Spleen (tissue), 11 donors: Measurements from ENCODE around the gene CIZ1. TPM values are rescaled to one million over a fixed set of nuclear protein-coding genes. Genes with fewer than 3 reads are reported as not detected.

Source experiments
- DNase-seq: peaks from one replicate; pipeline ENCODE4 v3.0.0-alpha.2; 2020
- H3K27ac ChIP-seq, 8 donors: fragments of 200-600 bp; sonication (generic) in 7 of 8; 1 replicate in 4 of 8; 2 replicates in 4 of 8; pipeline versions ENCODE4 v1.5.0 to v1.8.0; 2016 to 2021; ENCODE audit warnings: inconsistent platforms in 4 of 8, mild to moderate bottlenecking in 4 of 8, moderate library complexity in 1 of 8
- H3K27me3 ChIP-seq, 7 donors: fragments of 200-600 bp; sonication (generic) in 6 of 7; replicated peaks in 1 of 7; 1 replicate in 4 of 7; 2 replicates in 3 of 7; pipeline versions ENCODE4 v1.5.0 to v1.8.0; 2016 to 2021; ENCODE audit warnings: inconsistent platforms in 3 of 7, mild to moderate bottlenecking in 1 of 7
- H3K36me3 ChIP-seq, 6 donors: fragments of 200-600 bp; sonication (generic) in 5 of 6; 1 replicate in 4 of 6; 2 replicates in 2 of 6; pipeline versions ENCODE4 v1.5.0 to v1.8.0; 2016 to 2021; ENCODE audit warnings: inconsistent platforms in 2 of 6
- H3K4me1 ChIP-seq, 6 donors: fragments of 200-600 bp; sonication (generic) in 5 of 6; 1 replicate in 3 of 6; 2 replicates in 3 of 6; pipeline versions ENCODE4 v1.5.0 to v1.8.0; 2016 to 2021; ENCODE audit warnings: inconsistent platforms in 3 of 6
- H3K4me3 ChIP-seq, 8 donors: fragments of 200-600 bp; sonication (generic) in 7 of 8; 1 replicate in 4 of 8; 2 replicates in 4 of 8; pipeline versions ENCODE4 v1.5.0 to v1.8.0; 2016 to 2021; ENCODE audit warnings: inconsistent platforms in 4 of 8, mild to moderate bottlenecking in 4 of 8, moderate library complexity in 2 of 8
- H3K9me3 ChIP-seq, 8 donors: fragments of 200-600 bp; sonication (generic) in 7 of 8; 1 replicate in 4 of 8; 2 replicates in 4 of 8; pipeline versions ENCODE4 v1.5.0 to v1.8.0; 2016 to 2021; ENCODE audit warnings: inconsistent platforms in 4 of 8
- POLR2A ChIP-seq, 3 donors: fragments of 450-650 bp; IDR thresholded peaks; one replicate each; pipeline ENCODE4 v1.5.1; 2017; ENCODE audit warnings: antibody characterized with exemption in 3 of 3, mild to moderate bottlenecking in 1 of 3
- POLR2AphosphoS5 ChIP-seq, 3 donors: sonication (generic); formaldehyde crosslinking; IDR thresholded peaks; one replicate each; pipeline ENCODE4 v1.5.1; 2017; ENCODE audit warnings: antibody characterized with exemption in 3 of 3
- WGBS, 5 donors: extraction: QIAGEN DNeasy Blood & Tissue Kit in 3 of 5; methylation state at CpG; one replicate each; pipeline versions ENCODE4 v1.1.5 to v1.1.7; 2013 to 2018; 5-methylcytosine and 5-hydroxymethylcytosine counted together
- intact Hi-C: fragments of 100-400 bp; cut with DNase I; formaldehyde crosslinking; loops from one replicate; pipeline ENCODE4 v1.15.0; 2023; ENCODE audit warnings: low total_unique reads
- polyA plus RNA-seq, 3 donors: library from polyadenylated mRNA; stranded (reverse); fragments of 200-250 nt; gene quantifications; one replicate each; pipeline ENCODE4 v1.2.1, GENCODE V29; 2013
- total RNA-seq, 7 donors: library from RNA; depleted of rRNA in 3 of 7; stranded (reverse); fragments of >200 nt in 3 of 7; fragmentation: NEBNext Ultra II Directional in 4 of 7; extraction: Animal tissue kit (Norgen Biotek cat#: 25700) in 4 of 7; gene quantifications; one replicate each; pipeline versions ENCODE4 v1.1.0 to v1.2.1, GENCODE V29; 2016 to 2021
- TF ChIP-seq, protein P1 (sequence below), 11 experiments: fragments of 200-600 bp in 7 of 11; fragments of 450-650 bp in 4 of 11; sonication (generic) in 4 of 11; IDR thresholded peaks in 8 of 11; conservative IDR thresholded peaks in 3 of 11; 1 replicate in 7 of 11; 2 replicates in 4 of 11; pipeline versions ENCODE4 v1.4.0 to v1.8.0; 2016 to 2021; ENCODE audit warnings: antibody characterized with exemption in 11 of 11, inconsistent platforms in 4 of 11, mild to moderate bottlenecking in 1 of 11
- donor health status: healthy with polysubstance abuse.
- donor health status: DM: no; HTN: no; CAD: no; lungs with moderate emphysema.
- donor health status: DM: no; HTN: no; CAD: no.
- donor health status: Bipolar disorder and iron deficiency.
- donor health status: healthy.
- donor health status: DM: no; HTN: no; CAD: no.
- donor health status: DM: yes; HTN: yes; CAD: no.

Gene CIZ1
- total and polyA plus RNA-seq, 10 donors, result 24.7 to 98.2 (median 77.2) TPM

DNA sequence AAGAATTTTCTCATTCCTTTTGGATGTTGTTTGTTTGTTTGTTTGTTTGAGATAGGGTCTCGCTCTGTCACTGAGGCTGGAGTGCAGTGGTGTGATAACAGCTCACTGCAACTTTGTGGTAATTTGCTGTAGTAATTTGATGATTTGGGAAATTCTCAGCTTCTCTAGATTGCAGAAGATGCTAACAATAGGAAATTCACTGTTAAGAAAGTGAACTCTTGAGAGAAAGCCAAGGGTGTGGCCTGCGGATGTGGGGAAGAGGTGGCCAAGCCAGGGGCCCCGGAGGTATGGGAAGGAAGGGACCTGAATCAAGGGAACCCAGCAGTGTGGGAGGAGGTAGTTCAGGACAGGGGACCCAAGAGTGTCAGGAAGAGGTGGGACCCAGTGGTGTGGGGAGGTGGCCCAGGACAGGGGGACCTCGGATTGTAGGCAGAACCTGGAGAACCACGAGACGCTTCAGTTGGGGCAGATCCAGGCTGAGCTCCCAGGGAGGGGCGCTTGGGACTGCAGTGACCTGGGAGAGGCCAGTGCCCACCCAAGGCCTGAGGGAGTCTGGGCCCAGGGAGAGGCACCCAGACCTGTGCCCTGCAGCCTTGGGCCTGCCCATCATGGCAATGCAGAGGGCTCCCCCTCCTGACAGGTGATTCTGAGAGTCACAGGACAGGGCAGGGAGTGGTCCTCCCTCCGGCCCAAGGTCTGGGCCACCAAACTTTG lies 47.7 kb downstream of the CIZ1 start:
- TF ChIP-seq, protein P1, sequence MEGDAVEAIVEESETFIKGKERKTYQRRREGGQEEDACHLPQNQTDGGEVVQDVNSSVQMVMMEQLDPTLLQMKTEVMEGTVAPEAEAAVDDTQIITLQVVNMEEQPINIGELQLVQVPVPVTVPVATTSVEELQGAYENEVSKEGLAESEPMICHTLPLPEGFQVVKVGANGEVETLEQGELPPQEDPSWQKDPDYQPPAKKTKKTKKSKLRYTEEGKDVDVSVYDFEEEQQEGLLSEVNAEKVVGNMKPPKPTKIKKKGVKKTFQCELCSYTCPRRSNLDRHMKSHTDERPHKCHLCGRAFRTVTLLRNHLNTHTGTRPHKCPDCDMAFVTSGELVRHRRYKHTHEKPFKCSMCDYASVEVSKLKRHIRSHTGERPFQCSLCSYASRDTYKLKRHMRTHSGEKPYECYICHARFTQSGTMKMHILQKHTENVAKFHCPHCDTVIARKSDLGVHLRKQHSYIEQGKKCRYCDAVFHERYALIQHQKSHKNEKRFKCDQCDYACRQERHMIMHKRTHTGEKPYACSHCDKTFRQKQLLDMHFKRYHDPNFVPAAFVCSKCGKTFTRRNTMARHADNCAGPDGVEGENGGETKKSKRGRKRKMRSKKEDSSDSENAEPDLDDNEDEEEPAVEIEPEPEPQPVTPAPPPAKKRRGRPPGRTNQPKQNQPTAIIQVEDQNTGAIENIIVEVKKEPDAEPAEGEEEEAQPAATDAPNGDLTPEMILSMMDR (IDR thresholded peaks at IDR 0.05 in 8 of 11, conservative IDR thresholded peaks at IDR 0.05 in 3 of 11), result no peak
- TF ChIP-seq POLR2AphosphoS5 (IDR thresholded peaks at IDR 0.05) (no peak), POLR2A (IDR thresholded peaks at IDR 0.05) (no peak)
- H3K27ac ChIP-seq, result peak overlapping the region in 5 of 8 donors; percentile 38 to 70 (median 55)
- H3K36me3 ChIP-seq, result no peaks in the 10 kb centered on the region
- 64 to 88% (median 67%) methylated on average over 8 of the region's 8 CpGs for WGBS, 5 donors
- no peaks in the 10 kb centered on the region for H3K9me3 ChIP-seq
- H3K4me1 ChIP-seq, result peaks cover 0 to 42% (median 4%) of the 10 kb centered on the region in 6 donors
- no peak overlapping the region for H3K4me3 ChIP-seq
- no peaks in the 10 kb centered on the region for H3K27me3 ChIP-seq
- peak; percentile 64 for DNase-seq
- intact Hi-C loops, result no loop called here

DNA sequence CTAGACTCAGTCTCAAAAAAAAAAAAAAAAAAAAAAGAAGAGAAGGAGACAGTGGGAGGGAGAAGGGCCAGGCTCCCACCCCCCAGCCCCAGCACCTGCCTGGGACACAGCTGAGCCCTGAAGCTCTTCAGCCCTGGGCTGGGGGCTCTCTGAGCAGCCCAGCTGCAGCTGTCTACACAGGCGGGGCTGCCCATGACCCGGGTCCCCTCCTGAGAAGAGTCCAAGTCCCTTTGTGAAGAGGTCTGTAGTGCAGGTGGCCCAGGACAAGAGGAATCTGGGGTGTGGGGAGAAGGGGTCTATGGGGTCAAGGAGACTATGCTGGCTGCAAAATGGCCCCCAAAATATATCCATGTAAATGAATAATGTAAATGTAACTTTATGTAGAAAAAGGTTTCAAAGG lies 48.8 kb downstream of the CIZ1 start:
- intact Hi-C loops, result no loop called here
- Histone ChIP-seq H3K27ac (no peak overlapping the region), H3K27me3 (no peaks in the 10 kb centered on the region), H3K9me3 (no peaks in the 10 kb centered on the region), H3K4me3 (no peak overlapping the region), H3K4me1 (peaks cover 0 to 34% (median 4%) of the 10 kb centered on the region in 6 donors), H3K36me3 (no peaks in the 10 kb centered on the region)
- TF ChIP-seq POLR2AphosphoS5 (IDR thresholded peaks at IDR 0.05) (no peak), POLR2A (IDR thresholded peaks at IDR 0.05) (no peak)
- TF ChIP-seq, protein P1 (IDR thresholded peaks at IDR 0.05 in 8 of 11, conservative IDR thresholded peaks at IDR 0.05 in 3 of 11), result no peak
- peak; percentile 19 for DNase-seq
- 75 to 89% (median 84%) methylated on average over 2 of the region's 2 CpGs for WGBS, 5 donors

DNA sequence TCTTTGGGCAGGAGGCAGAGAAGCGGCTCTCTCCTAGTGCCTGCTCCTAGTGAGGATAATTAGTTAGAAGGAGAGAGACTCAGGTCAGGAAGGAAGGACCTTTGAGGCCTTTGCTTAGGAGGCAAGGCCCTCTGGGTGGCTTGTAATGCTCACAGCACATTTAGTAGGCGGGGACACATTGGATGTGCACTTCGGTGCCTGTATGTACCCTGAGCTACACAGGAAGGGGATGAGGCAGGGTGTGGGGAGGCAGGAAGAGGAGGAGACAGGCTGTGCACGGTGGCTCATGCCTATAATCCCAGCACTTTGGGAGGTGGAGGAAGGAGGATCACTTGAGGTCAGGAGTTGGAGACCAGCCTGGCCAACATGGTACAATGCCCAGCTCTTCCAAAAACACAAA lies 49.3 kb downstream of the CIZ1 start:
- TF ChIP-seq POLR2AphosphoS5 (IDR thresholded peaks at IDR 0.05) (no peak), POLR2A (IDR thresholded peaks at IDR 0.05) (no peak)
- TF ChIP-seq, protein P1 (IDR thresholded peaks at IDR 0.05 in 8 of 11, conservative IDR thresholded peaks at IDR 0.05 in 3 of 11), result no peak
- Histone ChIP-seq H3K4me1 (peaks cover 0 to 34% (median 4%) of the 10 kb centered on the region in 6 donors), H3K4me3 (no peak overlapping the region), H3K27me3 (no peaks in the 10 kb centered on the region), H3K27ac (no peak overlapping the region), H3K9me3 (no peaks in the 10 kb centered on the region), H3K36me3 (no peaks in the 10 kb centered on the region)
- 30 to 51% (median 49%) methylated on average over 4 of the region's 4 CpGs for WGBS, 5 donors
- DNase-seq, result peak; percentile 40
- intact Hi-C loops, result no loop called here

DNA sequence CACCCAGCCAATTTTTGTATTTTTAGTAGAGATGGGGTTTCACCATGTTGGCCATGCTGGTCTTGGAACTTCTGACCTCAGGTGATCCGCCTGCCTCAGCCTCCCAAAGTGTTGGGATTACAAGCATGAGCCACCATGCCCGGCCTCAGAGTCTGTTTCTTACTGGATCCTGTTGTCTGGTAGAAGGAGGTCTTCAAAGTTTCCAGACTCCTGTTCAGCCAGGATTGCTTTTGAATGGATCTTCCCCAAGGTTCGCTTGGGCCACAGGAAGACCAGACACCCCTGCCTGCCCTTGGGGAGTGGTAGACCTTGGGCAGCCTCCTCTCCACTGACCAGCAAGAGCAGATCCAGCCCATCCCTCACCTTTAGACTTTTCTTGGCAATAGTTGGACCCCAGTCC lies 49.8 kb downstream of the CIZ1 start:
- H3K27me3 ChIP-seq, result no peaks in the 10 kb centered on the region
- DNase-seq, result peak; percentile 41
- WGBS, 5 donors, result 87 to 98% (median 94%) methylated on average over 3 of the region's 3 CpGs
- peaks cover 0 to 34% (median 4%) of the 10 kb centered on the region in 6 donors for H3K4me1 ChIP-seq
- H3K9me3 ChIP-seq, result no peaks in the 10 kb centered on the region
- intact Hi-C loops, result no loop called here
- no peak overlapping the region for H3K4me3 ChIP-seq
- TF ChIP-seq, protein P1 (IDR thresholded peaks at IDR 0.05 in 8 of 11, conservative IDR thresholded peaks at IDR 0.05 in 3 of 11), result no peak
- TF ChIP-seq POLR2AphosphoS5 (IDR thresholded peaks at IDR 0.05) (no peak), POLR2A (IDR thresholded peaks at IDR 0.05) (no peak)
- H3K36me3 ChIP-seq, result no peaks in the 10 kb centered on the region
- H3K27ac ChIP-seq, result no peak overlapping the region
